HEK293 (cell line): ENCODE measurements around the gene ZGPAT.

Experiments used
- HOXC10 ChIP-seq: sonication (generic); formaldehyde crosslinking; IDR thresholded peaks from 2 replicates; pipeline ENCODE4 v1.8.1; 2023; ENCODE audit warnings: mild to moderate bottlenecking, missing genetic modification reagents
- KLF16 ChIP-seq: fragments of 450-650 bp; formaldehyde crosslinking; IDR thresholded peaks from 2 replicates; pipeline ENCODE4 v1.5.1; 2017; ENCODE audit warnings: missing biosample characterization, missing genetic modification characterization
- TRIM28 ChIP-seq: IDR thresholded peaks from 2 replicates; pipeline ENCODE4 v1.6.1; 2011; ENCODE audit warnings: low read length, control low read depth, borderline replicate concordance
- ZNF174 ChIP-seq: fragments of 450-650 bp; formaldehyde crosslinking; IDR thresholded peaks from 2 replicates; pipeline ENCODE4 v1.5.0; 2017; ENCODE audit warnings: missing biosample characterization, mild to moderate bottlenecking, missing genetic modification characterization
- ZNF274 ChIP-seq, 2 experiments: fragments of 200-500 bp in 1 of 2; fragments of 450-650 bp in 1 of 2; sonication (Bioruptor generic) in 1 of 2; formaldehyde crosslinking in 1 of 2; IDR thresholded peaks; 2 replicates each; pipeline versions ENCODE4 v1.5.1 to v1.6.1; 2014 to 2016; ENCODE audit warnings: borderline replicate concordance in 1 of 2, inconsistent platforms in 1 of 2, low read length in 1 of 2, missing biosample characterization in 1 of 2, missing genetic modification characterization in 1 of 2
- TF ChIP-seq, protein P1 (sequence below): fragments of 450-650 bp; formaldehyde crosslinking; IDR thresholded peaks from 2 replicates; pipeline ENCODE4 v1.5.1; 2016; ENCODE audit warnings: missing biosample characterization, missing genetic modification characterization
- TF ChIP-seq, protein P2 (sequence below): fragments of 450-650 bp; formaldehyde crosslinking; IDR thresholded peaks from 2 replicates; pipeline ENCODE4 v1.5.1; 2016; ENCODE audit warnings: missing biosample characterization, missing genetic modification characterization
- TF ChIP-seq, protein P3 (sequence below): fragments of 450-650 bp; formaldehyde crosslinking; IDR thresholded peaks from 2 replicates; pipeline ENCODE4 v1.5.1; 2016; ENCODE audit warnings: missing biosample characterization, missing genetic modification characterization, low read depth
- TF ChIP-seq, protein P4 (sequence below): fragments of 450-650 bp; formaldehyde crosslinking; optimal IDR thresholded peaks from 2 replicates; pipeline ENCODE3; 2016; ENCODE audit warnings: missing biosample characterization, mild to moderate bottlenecking, missing genetic modification characterization
- TF ChIP-seq, protein P5 (sequence below): fragments of 450-650 bp; formaldehyde crosslinking; IDR thresholded peaks from 2 replicates; pipeline ENCODE4 v1.5.1; 2016; ENCODE audit warnings: missing biosample characterization, missing genetic modification characterization

DNA sequence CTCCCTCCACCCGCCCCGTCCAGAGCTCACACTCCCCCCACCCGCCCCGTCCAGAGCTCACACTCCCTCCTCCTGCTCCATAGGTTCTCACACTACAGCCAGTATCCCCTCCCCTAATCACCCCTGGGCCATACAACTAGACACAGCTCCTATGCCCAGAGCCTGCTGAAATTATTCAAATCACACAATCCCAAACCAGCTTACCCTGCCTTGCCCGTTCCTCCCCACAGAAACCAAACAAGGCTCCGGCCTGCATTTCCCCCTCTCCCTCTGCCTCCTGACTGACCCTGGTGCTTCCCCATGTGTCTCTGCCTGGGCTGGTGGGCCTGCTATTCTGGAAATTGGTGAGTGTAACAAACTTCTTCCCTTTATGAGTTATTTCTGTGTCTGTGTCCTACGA is 50.3 kb downstream of the ZGPAT start:
- TF ChIP-seq HOXC10 (CRISPR knock-in tag): no peak
- no peak for TF ChIP-seq KLF16 (tag by site-specific recombination)
- no peak for TF ChIP-seq ZNF274 (IDR thresholded peaks at IDR 0.05; ENCODE audit: low read length)
- TF ChIP-seq ZNF274 (tag by site-specific recombination; IDR thresholded peaks at IDR 0.05; ENCODE audit: borderline replicate concordance): no peak
- TF ChIP-seq, protein P1, sequence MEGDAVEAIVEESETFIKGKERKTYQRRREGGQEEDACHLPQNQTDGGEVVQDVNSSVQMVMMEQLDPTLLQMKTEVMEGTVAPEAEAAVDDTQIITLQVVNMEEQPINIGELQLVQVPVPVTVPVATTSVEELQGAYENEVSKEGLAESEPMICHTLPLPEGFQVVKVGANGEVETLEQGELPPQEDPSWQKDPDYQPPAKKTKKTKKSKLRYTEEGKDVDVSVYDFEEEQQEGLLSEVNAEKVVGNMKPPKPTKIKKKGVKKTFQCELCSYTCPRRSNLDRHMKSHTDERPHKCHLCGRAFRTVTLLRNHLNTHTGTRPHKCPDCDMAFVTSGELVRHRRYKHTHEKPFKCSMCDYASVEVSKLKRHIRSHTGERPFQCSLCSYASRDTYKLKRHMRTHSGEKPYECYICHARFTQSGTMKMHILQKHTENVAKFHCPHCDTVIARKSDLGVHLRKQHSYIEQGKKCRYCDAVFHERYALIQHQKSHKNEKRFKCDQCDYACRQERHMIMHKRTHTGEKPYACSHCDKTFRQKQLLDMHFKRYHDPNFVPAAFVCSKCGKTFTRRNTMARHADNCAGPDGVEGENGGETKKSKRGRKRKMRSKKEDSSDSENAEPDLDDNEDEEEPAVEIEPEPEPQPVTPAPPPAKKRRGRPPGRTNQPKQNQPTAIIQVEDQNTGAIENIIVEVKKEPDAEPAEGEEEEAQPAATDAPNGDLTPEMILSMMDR (tag by site-specific recombination): no peak
- TF ChIP-seq ZNF174 (tag by site-specific recombination): no peak
- TF ChIP-seq, protein P2, sequence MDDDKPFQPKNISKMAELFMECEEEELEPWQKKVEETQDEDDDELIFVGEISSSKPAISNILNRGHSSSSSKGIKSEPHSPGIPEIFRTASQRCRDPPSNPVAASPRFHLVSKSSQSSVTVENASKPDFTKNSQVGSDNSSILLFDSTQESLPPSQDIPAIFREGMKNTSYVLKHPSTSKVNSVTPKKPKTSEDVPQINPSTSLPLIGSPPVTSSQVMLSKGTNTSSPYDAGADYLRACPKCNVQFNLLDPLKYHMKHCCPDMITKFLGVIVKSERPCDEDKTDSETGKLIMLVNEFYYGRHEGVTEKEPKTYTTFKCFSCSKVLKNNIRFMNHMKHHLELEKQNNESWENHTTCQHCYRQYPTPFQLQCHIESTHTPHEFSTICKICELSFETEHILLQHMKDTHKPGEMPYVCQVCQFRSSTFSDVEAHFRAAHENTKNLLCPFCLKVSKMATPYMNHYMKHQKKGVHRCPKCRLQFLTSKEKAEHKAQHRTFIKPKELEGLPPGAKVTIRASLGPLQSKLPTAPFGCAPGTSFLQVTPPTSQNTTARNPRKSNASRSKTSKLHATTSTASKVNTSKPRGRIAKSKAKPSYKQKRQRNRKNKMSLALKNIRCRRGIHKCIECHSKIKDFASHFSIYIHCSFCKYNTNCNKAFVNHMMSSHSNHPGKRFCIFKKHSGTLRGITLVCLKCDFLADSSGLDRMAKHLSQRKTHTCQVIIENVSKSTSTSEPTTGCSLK: no peak
- no peak for TF ChIP-seq TRIM28
- TF ChIP-seq, protein P3, sequence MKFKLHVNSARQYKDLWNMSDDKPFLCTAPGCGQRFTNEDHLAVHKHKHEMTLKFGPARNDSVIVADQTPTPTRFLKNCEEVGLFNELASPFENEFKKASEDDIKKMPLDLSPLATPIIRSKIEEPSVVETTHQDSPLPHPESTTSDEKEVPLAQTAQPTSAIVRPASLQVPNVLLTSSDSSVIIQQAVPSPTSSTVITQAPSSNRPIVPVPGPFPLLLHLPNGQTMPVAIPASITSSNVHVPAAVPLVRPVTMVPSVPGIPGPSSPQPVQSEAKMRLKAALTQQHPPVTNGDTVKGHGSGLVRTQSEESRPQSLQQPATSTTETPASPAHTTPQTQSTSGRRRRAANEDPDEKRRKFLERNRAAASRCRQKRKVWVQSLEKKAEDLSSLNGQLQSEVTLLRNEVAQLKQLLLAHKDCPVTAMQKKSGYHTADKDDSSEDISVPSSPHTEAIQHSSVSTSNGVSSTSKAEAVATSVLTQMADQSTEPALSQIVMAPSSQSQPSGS (tag by site-specific recombination): no peak
- TF ChIP-seq, protein P4, sequence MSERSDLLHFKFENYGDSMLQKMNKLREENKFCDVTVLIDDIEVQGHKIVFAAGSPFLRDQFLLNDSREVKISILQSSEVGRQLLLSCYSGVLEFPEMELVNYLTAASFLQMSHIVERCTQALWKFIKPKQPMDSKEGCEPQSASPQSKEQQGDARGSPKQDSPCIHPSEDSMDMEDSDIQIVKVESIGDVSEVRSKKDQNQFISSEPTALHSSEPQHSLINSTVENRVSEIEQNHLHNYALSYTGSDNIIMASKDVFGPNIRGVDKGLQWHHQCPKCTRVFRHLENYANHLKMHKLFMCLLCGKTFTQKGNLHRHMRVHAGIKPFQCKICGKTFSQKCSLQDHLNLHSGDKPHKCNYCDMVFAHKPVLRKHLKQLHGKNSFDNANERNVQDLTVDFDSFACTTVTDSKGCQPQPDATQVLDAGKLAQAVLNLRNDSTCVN (tag by site-specific recombination): no peak
- TF ChIP-seq, protein P5, sequence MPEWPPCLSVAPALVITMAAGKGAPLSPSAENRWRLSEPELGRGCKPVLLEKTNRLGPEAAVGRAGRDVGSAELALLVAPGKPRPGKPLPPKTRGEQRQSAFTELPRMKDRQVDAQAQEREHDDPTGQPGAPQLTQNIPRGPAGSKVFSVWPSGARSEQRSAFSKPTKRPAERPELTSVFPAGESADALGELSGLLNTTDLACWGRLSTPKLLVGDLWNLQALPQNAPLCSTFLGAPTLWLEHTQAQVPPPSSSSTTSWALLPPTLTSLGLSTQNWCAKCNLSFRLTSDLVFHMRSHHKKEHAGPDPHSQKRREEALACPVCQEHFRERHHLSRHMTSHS: no peak
